Right atrium auricular region (tissue), 2 donors: ENCODE data around the gene PTPRN2. TPM values are rescaled to one million over a fixed set of nuclear protein-coding genes. Genes with fewer than 3 reads are reported as not detected.
"Not testable (repeated sequence)": the region's sequence is repeated elsewhere in the genome, so short reads cannot be mapped to it uniquely, and the experiment has no call there.

Experiments
- DNase-seq: peaks from one replicate; pipeline ENCODE4 v3.0.0-alpha.2; 2019; ENCODE audit warnings: low spot score
- H3K27ac ChIP-seq, 2 donors: fragments of 200-600 bp; sonication (generic); 1 replicate in 1 of 2; 2 replicates in 1 of 2; pipeline ENCODE4 v1.5.1; 2016 to 2019
- H3K27me3 ChIP-seq, 2 donors: fragments of 200-600 bp; sonication (generic); one replicate each; pipeline versions ENCODE4 v1.5.1 to v1.6.0; 2017 to 2019
- H3K36me3 ChIP-seq: fragments of 200-600 bp; sonication (generic); one replicate; pipeline ENCODE4 v1.5.1; 2016
- H3K4me1 ChIP-seq, 2 donors: fragments of 200-600 bp; sonication (generic); one replicate each; pipeline versions ENCODE4 v1.5.1 to v1.6.0; 2017 to 2019
- H3K4me3 ChIP-seq, 2 donors: fragments of 200-600 bp; sonication (generic); 1 replicate in 1 of 2; 2 replicates in 1 of 2; pipeline ENCODE4 v1.5.1; 2017 to 2019; ENCODE audit warnings: mild to moderate bottlenecking in 1 of 2, moderate library complexity in 1 of 2
- H3K9me3 ChIP-seq, 2 donors: fragments of 200-600 bp; sonication (generic); one replicate each; pipeline ENCODE4 v1.5.1; 2019
- total RNA-seq, 2 donors: library from RNA; depleted of rRNA; stranded (reverse); fragments of >200 nt; gene quantifications; one replicate each; pipeline ENCODE4 v1.1.0, GENCODE V29; 2016
- TF ChIP-seq, protein P1 (sequence below), 2 donors: fragments of 200-600 bp; sonication (generic); IDR thresholded peaks; one replicate each; pipeline ENCODE4 v1.5.1; 2019; ENCODE audit warnings: antibody characterized with exemption in 2 of 2

PTPRN2 gene
- total RNA-seq, 2 donors from 2014 or later, result 2.6 to 2.7 TPM

DNA sequence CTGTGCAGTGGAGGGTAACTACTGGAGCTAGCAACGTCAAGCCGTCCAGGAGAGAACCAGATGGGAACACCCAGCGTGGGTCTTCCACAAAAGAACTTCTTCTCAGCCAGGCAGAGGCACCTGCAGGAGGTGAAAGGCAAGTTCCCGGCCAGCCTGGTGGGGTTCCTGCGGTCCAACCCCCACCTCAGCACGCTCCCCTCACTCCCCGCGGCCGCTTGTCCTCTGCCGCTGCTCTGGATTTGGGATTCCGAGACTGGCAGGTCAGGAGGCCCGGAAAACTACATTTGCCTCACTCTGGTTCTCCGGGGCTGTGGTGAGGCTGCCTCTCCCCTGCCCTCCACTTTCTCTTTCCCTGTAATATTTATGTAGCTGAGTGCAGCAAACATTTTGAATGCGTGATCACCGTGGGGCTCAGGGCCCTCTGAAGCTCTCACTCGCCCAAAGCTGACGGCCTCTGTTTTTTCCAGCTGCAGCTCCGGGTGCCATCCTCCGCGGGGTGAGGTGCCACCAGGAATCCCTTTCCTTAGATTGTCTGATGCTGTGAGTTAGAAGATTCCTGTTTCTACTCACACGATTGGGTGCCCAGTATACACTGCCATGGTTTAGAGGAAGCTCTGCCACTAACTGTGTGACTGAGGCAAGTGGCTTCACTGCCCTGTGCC is 884.0 kb downstream of the PTPRN2 start:
- no peak for DNase-seq
- no peaks in the 10 kb centered on the region for H3K27me3 ChIP-seq
- no peaks in the 10 kb centered on the region for H3K4me1 ChIP-seq
- H3K36me3 ChIP-seq, result no peaks in the 10 kb centered on the region
- H3K27ac ChIP-seq, result no peak overlapping the region
- H3K4me3 ChIP-seq, result no peak overlapping the region
- no peaks in the 10 kb centered on the region for H3K9me3 ChIP-seq
- TF ChIP-seq, protein P1, sequence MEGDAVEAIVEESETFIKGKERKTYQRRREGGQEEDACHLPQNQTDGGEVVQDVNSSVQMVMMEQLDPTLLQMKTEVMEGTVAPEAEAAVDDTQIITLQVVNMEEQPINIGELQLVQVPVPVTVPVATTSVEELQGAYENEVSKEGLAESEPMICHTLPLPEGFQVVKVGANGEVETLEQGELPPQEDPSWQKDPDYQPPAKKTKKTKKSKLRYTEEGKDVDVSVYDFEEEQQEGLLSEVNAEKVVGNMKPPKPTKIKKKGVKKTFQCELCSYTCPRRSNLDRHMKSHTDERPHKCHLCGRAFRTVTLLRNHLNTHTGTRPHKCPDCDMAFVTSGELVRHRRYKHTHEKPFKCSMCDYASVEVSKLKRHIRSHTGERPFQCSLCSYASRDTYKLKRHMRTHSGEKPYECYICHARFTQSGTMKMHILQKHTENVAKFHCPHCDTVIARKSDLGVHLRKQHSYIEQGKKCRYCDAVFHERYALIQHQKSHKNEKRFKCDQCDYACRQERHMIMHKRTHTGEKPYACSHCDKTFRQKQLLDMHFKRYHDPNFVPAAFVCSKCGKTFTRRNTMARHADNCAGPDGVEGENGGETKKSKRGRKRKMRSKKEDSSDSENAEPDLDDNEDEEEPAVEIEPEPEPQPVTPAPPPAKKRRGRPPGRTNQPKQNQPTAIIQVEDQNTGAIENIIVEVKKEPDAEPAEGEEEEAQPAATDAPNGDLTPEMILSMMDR (IDR thresholded peaks at IDR 0.05), result no peak

DNA sequence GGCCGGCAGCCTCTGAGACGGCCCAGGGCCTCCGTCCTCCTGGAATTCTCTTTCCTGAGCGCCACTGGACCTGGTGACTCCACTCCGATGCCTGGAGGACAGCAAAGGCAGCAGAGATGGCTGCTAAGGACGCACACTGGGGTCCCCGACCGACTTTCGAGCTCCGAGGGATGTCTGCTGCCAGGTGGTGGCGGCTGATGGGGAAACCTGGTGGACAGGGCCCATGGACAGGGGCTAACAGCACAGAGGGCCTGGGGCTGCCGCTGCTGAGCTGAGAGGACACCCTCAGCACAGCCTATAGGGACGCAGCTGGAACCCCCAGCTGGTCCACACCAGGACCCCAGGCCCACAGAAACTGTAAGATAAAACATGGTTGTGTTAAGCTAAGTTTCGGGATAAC is 884.5 kb downstream of the PTPRN2 start:
- no peak overlapping the region for H3K27ac ChIP-seq
- TF ChIP-seq, protein P1 (IDR thresholded peaks at IDR 0.05), result no peak
- no peak overlapping the region for H3K4me3 ChIP-seq
- no peak for DNase-seq
- no peaks in the 10 kb centered on the region for H3K27me3 ChIP-seq
- no peaks in the 10 kb centered on the region for H3K4me1 ChIP-seq
- H3K9me3 ChIP-seq, result no peaks in the 10 kb centered on the region
- H3K36me3 ChIP-seq, result no peaks in the 10 kb centered on the region

GRCh38 chr7:157702311-157703023 is 885.2 kb downstream of the PTPRN2 start:
- H3K4me3 ChIP-seq, result no peak overlapping the region
- no peaks in the 10 kb centered on the region for H3K27me3 ChIP-seq
- TF ChIP-seq, protein P1 (IDR thresholded peaks at IDR 0.05), result no peak
- no peaks in the 10 kb centered on the region for H3K36me3 ChIP-seq
- H3K4me1 ChIP-seq, result no peaks in the 10 kb centered on the region
- no peak for DNase-seq
- H3K9me3 ChIP-seq, result no peaks in the 10 kb centered on the region
- no peak overlapping the region for H3K27ac ChIP-seq

DNA sequence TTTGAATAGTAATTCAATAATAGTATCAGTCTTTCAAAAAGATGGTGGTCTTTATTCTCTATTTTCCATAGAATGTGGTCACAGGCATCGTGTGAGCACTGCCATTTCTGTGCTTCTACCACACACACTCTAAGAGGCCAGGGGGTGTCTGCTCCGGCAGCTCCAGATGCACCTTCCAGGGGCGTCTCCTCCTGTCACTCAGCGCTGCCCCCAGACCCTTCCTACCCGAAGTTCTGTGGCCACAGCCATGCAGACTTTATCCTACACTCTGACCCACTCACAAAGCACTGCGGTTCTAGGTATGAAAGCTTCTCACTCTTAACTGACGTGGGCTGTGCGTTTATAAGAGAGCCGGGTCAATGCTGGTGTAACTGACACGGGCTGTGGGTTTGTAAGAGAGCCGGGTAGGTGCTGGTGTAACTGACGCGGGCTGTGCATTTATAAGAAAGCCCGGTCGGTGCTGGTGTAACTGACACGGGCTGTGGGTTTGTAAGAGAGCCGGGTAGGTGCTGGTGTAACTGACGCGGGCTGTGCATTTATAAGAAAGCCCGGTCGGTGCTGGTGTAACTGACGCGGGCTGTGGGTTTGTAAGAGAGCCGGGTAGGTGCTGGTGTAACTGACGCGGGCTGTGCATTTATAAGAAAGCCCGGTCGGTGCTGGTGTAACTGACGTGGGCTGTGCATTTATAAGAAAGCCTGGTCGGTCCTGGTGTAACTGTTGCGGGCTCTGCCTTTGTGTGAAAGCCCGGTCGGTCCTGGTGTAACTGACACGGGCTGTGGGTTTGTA is 886.0 kb downstream of the PTPRN2 start:
- not testable (repeated sequence) for H3K4me1 ChIP-seq, H3K27me3 ChIP-seq, H3K9me3 ChIP-seq, H3K27ac ChIP-seq, DNase-seq, H3K4me3 ChIP-seq, H3K36me3 ChIP-seq

DNA sequence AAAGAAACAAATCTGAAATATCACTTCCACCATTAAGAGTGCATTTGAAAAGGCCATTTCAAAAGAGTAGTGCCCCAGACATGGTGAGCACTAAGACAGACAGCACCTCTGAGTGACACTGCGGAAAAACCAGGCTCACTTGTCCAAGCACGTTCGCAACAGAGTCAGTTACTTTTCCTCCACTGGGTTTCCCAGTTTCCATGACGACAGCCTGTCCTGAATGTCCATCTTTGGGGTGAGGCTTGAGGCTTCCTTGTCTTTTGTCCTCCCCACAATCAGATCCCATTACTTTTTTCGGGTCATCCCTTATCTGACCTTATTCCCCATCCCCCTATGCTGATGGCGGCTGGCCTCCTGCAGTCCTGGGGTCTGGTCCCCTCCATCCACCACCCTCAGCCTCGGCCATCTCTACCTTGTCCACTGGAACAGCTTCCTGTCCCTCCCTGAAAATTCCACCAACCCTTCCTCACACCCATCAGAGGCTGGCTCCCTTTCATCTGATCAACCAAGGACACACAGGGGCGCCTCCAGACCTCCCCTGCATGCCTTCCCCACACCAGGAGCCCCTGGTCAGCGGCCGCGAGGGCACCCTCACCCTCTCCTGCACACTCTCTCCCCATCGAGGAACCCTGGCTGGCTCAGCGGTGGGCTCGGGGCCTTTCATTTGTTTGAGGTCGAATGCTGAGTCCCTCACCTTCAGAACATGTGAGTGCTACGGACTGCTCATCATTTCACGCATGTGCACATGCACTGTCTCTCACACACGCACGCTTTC is 887.2 kb downstream of the PTPRN2 start:
- DNase-seq, result no peak
- TF ChIP-seq, protein P1 (IDR thresholded peaks at IDR 0.05), result no peak

More for the DNA sequence above, 887.2 kb downstream of the PTPRN2 start:
- Histone ChIP-seq H3K4me3 (no peak overlapping the region), H3K4me1 (no peaks in the 10 kb centered on the region), H3K27me3 (no peaks in the 10 kb centered on the region), H3K9me3 (no peaks in the 10 kb centered on the region), H3K36me3 (no peaks in the 10 kb centered on the region), H3K27ac (no peak overlapping the region)
